Stromal cell of bone marrow (primary cell): ENCODE measurements around the gene FLT1.
A peak's percentile ranks its signal among the peaks of the same experiment; 100 is the strongest.

Experiments used
- DNase-seq: peaks from one replicate; pipeline ENCODE4 v3.0.0-alpha.2; 2012; ENCODE audit warnings: low read depth

FLT1 gene

GRCh38 chr13:28379371-28380083 is 115.4 kb downstream of the FLT1 start:
- DNase-seq, result no peak

GRCh38 chr13:28376604-28377003 is 118.3 kb downstream of the FLT1 start:
- DNase-seq, result no peak

- DNase-seq, result no peak
Measured at GRCh38 chr13:28375250-28375930, 119.5 kb downstream of the FLT1 start.

GRCh38 chr13:28373810-28374209 is 121.1 kb downstream of the FLT1 start:
- no peak for DNase-seq

GRCh38 chr13:28370448-28370847 is 124.5 kb downstream of the FLT1 start:
- DNase-seq, result no peak

GRCh38 chr13:28358708-28359107 is 136.2 kb downstream of the FLT1 start:
- DNase-seq, result no peak

- no peak for DNase-seq
Measured at GRCh38 chr13:28357911-28358433, 137.0 kb downstream of the FLT1 start.

- no peak for DNase-seq
Measured at GRCh38 chr13:28357247-28357825, 137.6 kb downstream of the FLT1 start.

- DNase-seq, result no peak
Measured at GRCh38 chr13:28356561-28357021, 138.3 kb downstream of the FLT1 start.

GRCh38 chr13:28355822-28356371 is 139.0 kb downstream of the FLT1 start:
- DNase-seq, result peak; percentile 54

GRCh38 chr13:28355046-28355821 is 139.7 kb downstream of the FLT1 start:
- no peak for DNase-seq

GRCh38 chr13:28353679-28354078 is 141.2 kb downstream of the FLT1 start:
- DNase-seq, result no peak

GRCh38 chr13:28349907-28350654 is 144.8 kb downstream of the FLT1 start:
- no peak for DNase-seq

- DNase-seq, result no peak
Measured at GRCh38 chr13:28349371-28349770, 145.6 kb downstream of the FLT1 start.

GRCh38 chr13:28347456-28348371 is 147.2 kb downstream of the FLT1 start:
- no peak for DNase-seq

- no peak for DNase-seq
Measured at GRCh38 chr13:28346154-28346553, 148.8 kb downstream of the FLT1 start.

GRCh38 chr13:28344163-28344562 is 150.8 kb downstream of the FLT1 start:
- DNase-seq, result no peak

GRCh38 chr13:28342251-28342650 is 152.7 kb downstream of the FLT1 start:
- no peak for DNase-seq

- DNase-seq, result no peak
Measured at GRCh38 chr13:28340272-28340793, 154.6 kb downstream of the FLT1 start.

- DNase-seq, result no peak
Measured at GRCh38 chr13:28339419-28339818, 155.5 kb downstream of the FLT1 start.
